NCI-H1930 (cell line): ENCODE results near the gene MFN2.
"Not testable (repeated sequence)": the region's sequence is repeated elsewhere in the genome, so short reads cannot be mapped to it uniquely, and the experiment has no call there.

Experiments
- DNase-seq, 2 experiments: peaks; one replicate each; lab custom pipeline; 2025; lab: John Stamatoyannopoulos, UW

MFN2 gene

DNA sequence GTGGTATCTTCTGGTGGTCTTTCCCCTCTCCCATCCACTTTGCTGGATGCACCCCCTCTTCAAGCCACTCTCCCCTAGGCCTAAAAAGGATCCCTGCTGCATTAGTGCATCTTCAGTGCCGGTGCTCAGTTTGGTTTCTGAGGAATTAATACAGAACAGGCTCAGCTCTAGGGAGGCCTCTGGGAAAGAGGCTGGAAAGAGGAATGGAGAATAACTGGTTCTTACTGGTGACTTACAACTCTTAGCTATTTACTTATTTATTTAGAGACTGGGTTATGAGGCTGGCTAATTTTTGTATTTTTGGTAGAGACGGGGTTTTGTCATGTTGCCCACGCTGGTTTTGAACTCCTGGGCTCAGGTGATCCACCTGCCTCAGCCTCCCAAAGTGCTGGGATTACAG, 19.0 kb downstream of the MFN2 start:
- DNase-seq, result no peak

DNA sequence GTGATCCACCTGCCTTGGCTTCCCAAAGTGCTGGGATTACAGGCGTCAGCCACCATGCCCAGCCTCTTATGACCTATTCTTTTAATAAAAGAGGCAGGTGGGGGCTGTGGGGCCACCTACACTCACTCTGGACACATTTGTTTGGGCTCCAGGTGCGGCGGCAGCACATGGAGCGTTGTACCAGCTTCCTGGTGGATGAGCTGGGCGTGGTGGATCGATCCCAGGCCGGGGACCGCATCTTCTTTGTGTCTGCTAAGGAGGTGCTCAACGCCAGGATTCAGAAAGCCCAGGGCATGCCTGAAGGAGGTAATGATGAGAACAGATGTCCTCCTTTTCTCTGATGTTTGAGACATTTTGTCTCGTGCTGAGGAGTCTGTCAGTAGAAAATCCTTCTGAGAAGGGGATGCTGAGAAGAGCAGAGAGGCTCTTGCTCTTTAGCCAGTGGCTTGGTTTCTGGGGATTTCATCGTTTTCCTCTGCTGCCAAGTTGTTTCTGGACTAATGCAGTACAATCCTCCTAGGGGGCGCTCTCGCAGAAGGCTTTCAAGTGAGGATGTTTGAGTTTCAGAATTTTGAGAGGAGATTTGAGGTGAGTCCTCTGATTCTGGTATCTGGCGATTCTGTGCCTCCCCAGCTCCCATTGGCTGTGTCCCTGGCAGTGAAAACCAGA, 21.1 kb downstream of the MFN2 start:
- peak in 1 of 2 experiments; percentile 68 for DNase-seq

- no peak for DNase-seq
These were observed 21.8 kb downstream of the MFN2 start for GRCh38 chr1:12001996-12002493.

DNA sequence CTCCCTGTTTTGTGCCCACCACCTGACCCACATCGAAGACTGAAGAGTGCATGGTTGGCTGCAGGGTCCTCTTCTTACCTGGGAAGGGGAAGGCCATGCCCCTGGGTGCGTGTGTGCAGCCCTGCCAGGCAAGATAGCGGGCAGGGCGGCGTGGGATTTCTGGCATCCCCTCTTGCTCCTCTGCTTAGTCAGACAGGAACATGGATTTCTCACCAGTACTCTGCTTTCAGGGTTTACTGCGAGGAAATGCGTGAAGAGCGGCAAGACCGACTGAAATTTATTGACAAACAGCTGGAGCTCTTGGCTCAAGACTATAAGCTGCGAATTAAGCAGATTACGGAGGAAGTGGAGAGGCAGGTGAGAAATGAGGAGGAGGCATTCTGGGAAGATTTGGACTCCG, 23.5 kb downstream of the MFN2 start:
- DNase-seq, result no peak

DNA sequence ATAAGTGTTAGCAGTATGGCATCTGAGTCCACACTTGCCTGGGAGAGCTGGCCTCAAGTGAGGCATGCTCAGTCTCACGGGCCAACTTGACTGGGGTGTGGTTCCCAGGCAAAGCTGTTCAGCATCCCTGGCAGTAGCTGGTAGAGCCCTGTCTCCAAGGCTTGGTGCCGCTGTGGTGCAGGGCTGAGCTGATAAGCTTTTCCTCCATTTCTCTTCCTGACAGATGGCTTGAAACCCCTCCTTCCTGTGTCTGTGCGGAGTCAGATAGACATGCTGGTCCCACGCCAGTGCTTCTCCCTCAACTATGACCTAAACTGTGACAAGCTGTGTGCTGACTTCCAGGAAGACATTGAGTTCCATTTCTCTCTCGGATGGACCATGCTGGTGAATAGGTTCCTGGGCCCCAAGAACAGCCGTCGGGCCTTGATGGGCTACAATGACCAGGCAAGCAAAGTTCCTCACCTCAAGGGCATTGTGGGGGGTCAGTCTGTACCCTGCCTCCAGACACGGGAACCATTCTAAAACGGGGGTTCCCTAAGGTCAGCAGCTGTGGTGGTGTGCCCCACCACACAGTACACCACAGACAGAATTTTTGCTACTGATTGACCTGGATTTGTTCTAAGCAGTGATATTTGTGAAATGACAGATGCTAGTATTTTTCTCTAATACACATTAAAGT, 25.4 kb downstream of the MFN2 start:
- no peak for DNase-seq

GRCh38 chr1:12006167-12006921, 26.1 kb downstream of the MFN2 start:
- no peak for DNase-seq

GRCh38 chr1:12007204-12007603, 27.0 kb downstream of the MFN2 start:
- DNase-seq, result no peak

- not testable (repeated sequence) for DNase-seq
These were observed 28.1 kb downstream of the MFN2 start for GRCh38 chr1:12008355-12008754.

GRCh38 chr1:12009318-12009947, 29.2 kb downstream of the MFN2 start:
- no peak for DNase-seq

DNA sequence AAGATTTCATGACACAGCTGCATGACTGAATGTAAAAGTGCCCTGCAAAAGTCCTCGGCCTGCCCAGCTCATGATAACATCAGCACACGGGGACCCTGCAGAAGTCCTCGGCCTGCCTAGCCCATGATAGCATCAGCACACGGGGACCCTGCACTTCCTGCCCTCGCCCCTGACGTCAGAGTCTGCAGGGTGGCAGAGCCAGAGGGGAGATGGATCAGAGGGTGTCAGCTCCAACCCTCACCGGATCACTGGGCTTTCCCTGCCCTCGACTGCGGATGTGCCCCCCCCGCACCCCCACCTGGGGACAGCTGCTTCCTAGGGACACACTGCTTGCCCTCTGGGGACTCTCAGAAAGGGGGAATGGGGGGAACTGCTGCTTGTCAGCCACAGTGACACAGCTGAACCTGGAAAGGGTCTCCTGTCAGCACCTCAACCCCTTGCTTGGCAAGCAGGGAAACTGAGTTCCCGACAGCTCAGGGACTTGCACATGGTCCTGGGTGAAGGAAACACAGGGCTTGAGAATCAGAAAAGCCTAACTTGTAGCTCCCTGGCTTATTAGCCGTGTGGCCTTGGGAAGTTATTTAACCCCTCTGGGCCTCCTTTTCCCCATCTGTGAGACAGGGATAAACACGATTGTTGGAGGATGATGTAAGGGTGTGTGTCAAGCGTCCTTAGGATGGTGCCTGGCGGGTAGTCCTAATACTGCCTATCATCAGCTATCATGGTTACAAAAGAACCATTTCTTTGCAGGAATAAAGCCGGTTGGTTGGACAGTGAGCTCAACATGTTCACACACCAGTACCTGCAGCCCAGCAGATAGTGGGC, 30.7 kb downstream of the MFN2 start:
- no peak for DNase-seq

GRCh38 chr1:12011998-12012397, 31.8 kb downstream of the MFN2 start:
- DNase-seq, result no peak

- DNase-seq, result no peak
These were observed 32.5 kb downstream of the MFN2 start for GRCh38 chr1:12012560-12013316.

DNA sequence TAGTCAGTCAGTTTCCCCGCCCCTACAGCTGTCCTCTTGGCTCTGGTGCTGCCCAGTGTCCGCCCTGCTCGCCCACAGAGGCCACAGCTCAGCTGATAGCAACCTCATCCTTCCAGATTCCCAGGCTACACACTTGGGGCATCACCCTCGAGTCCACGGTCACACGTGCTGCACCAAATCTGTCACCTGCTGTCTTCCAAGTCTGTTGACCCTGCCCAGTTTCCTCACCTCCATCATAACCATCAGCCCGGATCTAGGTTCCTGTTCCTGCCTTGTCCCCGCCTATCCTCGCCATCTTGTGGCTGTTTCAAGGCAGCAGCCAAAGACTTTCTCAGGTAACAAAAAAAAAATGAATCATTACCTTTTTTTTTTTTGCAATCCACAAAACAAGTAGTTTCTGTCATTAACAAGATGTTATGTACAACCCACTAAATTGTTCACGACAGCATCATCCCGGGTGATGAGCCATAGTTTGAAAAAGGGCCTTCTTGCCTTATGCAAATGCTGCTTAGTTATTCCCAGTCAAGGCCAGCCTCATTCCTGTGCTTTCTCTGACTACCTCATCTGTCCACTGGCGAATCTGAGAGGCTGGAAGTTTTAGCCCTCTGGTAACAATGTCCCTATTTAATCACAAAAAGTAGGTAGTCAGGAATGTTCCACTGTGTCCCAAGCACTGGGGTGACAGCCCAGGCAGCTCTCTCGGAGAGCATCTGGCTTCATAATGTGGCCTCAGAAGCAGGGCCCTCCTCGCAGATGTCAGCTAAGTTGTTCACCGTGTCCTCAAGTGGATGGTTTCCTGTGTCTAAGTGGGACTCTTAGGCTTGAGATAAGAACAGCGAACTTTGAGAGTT, 34.1 kb downstream of the MFN2 start:
- no peak for DNase-seq

DNA sequence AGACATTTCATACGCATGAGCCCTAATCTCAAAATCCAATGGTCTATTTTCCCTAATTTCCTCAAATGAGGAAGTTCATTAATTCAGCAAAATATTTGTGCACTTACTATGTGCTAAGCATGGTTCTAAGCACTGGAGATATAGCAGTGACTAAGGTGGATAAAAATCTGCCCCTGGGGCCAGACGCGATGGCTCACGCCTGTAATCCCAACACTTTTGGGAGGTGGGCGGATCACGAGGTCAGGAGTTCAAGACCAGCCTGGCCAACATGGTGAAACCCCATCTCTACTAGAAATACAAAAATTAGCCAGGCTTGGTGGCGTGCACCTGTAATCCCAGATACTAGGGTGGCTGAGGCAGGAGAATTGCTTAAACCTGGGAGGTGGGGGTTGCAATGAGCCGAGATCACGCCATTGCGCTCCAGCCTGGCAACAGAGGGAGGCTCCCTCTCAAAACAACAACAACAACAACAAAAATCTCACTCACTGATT, 34.8 kb downstream of the MFN2 start:
- no peak for DNase-seq

DNA sequence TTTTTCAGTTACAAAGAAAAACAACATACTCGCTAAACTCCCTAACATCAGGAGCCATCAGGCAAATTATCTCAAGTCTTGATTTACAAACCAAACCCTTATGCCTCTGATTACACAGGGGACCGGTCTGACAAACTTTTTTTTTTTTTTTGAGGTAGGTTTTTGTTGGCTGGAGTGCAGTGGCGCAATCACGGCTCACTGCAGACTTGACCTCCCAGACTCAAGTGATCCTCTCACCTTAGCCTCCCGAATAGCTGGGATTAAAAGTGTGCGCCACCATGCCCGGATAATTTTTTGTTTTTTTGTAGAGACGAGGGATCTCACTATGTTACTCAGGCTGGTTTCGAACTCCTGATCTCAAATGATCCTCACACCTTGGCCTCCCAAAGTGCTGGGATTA, 35.3 kb downstream of the MFN2 start:
- DNase-seq, result no peak

GRCh38 chr1:12016182-12016581, 35.9 kb downstream of the MFN2 start:
- DNase-seq, result no peak

- no peak for DNase-seq
These were observed 39.7 kb downstream of the MFN2 start for GRCh38 chr1:12019858-12020509.

- DNase-seq, result no peak
These were observed 41.4 kb downstream of the MFN2 start for GRCh38 chr1:12021616-12022015.

GRCh38 chr1:12022036-12022435, 41.8 kb downstream of the MFN2 start:
- DNase-seq, result no peak
